Measurements from ENCODE around the gene KLHL29.

GRCh38 chr2:23513245-23513871, 128.4 kb downstream of the KLHL29 start:
- no peak for TF ChIP-seq CTCF (IDR thresholded peaks at IDR 0.05; ENCODE audit: poor library complexity)
- no peak for TF ChIP-seq EZH2 (IDR thresholded peaks at IDR 0.05; ENCODE audit: borderline replicate concordance)
- TF ChIP-seq EZH2phosphoT487 (IDR thresholded peaks at IDR 0.05; ENCODE audit: low read depth, severe bottlenecking, unreplicated experiment) = no peak

Data from hepatocyte (in vitro differentiated cells).